HG03196 (cell line): ENCODE results near the gene CTBP1.
A peak's percentile ranks its signal among the peaks of the same experiment; 100 is the strongest.

Experiments
- ATAC-seq: cut with Tn5 transposase; IDR thresholded peaks from one replicate; pipeline ENCODE4 v1.9.1; 2021; ENCODE audit not compliant: unreplicated experiment

The CTBP1 gene

DNA sequence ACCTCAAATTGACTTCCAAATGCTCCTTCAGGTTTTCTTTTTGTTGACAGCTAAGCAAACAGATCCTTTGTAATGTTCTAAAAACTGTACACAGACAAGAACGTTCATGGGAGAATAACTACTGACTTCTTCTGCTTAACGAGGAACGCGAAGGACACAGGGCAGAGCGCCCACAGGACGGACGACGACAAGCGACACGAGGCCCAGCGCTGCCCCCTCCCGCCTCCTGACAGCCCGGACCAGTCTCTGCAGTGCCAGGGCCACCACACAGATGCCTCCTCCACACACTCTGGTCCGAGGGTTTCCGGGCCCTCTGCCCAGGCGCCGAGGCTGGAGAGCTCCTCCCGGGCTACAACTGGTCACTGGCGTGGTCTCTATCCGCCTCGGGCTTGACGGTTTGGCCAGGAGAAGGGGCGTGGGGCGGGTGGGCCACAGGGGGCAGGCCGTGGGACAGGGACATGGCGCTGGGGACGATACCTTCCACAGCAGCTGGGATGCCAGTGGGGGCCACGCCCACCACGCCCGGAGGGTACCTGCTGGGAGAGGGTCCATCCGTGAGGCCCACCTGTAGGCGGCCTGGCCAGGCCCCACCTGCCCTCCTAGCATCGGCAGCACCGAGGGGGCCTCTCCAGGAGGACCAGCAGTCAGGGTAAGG lies 36.9 kb downstream of the CTBP1 start:
- ATAC-seq, result no peak

DNA sequence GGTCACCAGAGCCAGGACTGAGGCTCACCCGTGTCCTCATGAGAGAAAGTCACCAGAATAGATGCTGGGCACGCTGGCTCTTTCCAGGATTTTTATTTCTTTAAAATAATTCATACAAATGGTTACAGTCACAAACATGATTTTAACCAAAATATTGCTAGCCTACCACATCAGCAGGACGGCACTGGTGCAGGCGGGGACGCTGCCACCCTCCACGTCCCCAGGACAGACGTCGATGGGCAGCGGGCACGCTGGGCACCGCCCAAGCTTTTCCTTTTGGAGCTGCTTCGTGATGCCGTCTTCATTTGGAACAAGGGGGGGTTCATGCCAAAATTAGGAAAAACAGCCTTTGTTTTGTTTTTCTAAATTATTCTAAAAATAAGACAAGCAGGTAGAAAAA lies 37.6 kb downstream of the CTBP1 start:
- no peak for ATAC-seq

DNA sequence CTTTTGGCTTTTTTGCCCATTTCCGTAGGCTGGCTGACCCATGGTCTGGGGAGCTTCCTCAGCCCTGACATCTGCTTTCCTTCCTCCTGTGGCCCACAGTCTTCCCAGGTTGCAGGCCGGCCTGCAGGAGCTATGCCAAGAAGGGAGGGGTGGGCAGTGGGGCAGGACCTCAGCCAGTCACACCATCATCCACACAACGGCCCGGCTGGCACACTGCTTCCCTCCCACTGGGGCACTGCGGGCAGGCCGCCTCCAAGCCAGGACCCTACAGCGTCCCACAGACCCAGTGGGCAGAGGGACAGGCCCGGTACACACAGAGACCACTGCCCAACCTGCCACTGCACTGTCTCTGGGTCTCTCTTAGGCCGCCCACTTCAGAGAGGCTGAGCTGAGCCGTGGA lies 38.0 kb downstream of the CTBP1 start:
- no peak for ATAC-seq

DNA sequence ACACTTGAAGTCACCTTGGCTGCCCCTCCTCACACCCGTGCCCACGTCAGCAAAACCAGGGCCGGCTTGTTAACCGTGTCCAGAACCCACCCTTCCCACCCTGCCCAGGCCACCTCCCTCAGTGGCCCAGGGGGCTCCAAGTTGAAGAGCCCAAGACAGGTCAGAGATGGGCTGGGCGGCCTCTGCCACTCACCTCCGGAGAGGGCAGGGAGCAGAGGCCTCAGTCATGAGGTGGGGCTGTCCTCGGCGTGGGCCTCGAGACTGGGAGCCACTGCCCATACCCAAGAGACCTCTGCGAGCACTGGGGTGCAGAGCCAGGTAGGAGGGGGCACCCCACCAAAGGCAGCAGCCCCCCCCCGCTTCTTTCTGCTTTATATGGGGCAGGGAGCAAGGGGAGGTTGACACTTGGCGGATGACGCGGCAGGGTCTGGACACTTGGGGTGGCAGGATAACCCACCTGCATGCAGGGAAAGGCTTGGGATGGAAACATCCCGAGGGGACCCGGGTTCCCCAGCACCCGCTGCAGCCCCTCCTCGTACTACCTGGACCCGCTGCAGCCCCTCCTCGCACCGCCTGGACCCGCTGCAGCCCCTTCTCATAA lies 38.6 kb downstream of the CTBP1 start:
- no peak for ATAC-seq

DNA sequence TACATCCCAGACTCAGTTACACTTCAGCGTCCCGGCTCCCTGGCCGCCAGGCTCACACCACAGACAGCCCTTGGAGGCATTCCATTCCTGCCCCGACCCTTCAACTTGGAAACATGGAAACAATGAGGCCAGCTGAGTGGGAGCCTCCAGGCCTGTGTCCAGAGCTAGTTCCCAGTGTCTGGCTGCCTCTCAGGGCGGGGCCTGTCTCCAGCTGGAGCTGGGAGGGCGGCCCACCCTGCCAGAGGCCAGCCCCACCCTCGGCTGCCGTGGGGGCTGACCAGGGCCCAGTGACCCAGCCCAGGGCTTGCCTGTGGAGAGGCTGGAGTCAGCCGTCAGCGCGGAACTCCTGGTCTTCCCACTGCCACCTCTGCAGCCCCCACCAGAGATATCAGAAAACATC lies 39.1 kb downstream of the CTBP1 start:
- ATAC-seq, result no peak

DNA sequence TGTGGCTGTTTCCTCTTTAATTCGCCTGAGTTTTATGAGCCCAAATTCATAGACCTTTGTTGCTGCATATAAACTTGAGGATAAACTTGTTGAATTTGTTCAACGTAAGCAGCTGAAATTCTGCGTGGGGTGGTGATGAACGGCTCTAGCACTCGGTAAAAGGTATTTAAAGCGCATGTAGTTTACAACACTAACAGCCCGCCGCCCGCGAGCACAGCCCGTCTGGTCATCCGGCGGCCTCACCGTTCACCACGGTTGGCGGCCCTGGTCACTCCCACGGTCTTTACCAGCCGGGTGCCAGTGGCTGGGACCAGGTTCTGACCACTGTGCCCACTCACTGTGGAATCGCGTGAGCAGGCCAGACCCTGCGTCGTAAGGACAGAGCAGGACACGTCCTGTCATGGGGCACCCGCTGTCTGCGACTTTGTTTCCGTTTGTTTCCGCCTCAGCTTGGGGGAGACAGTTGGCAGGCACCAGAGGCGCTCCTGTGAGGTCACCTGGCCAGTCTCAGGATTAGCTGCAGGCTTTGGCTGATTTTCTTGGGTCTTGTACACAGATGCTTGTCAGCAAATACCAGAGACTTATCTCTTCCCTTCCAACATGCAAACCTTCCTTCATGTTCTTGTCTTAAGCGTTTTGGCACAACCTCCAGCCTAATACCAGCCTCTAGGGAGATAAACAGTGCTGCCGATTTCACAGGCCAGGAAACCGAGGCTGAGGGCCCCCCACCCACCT lies 39.8 kb downstream of the CTBP1 start:
- ATAC-seq, result no peak

DNA sequence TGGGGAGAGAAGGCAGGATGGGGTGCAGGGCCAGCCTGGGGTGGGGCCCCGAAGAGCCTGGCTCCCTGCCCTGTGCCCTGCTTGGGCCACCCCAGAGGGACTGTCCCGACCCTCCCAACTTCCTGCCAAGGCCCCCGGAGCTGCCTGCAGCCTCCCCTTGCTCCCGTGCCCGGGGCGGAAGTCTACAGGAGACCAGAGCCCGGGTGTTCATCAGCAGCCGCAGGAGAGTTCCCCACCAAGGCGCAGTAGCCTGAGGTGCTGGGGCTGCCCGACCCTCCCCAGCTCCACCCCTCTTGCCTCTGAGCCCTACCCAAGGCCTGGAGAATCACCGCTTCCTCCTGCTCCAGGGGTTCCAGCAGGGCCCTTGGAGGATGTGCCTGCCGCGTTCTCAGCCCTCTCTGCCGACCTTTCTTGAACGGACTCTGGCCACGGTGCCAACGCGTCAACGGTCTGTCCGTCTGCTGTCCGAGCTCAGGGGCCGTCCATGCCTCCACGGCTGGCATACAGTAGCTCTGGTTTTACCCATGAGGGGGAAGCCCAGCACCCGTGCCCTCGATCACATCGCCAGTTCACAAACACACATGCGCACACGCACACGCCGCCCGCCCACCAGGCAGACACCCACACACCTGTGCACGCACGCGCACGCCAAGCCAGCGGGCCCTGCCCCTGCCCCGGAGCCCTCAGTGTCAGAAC lies 40.5 kb downstream of the CTBP1 start:
- ATAC-seq, result no peak

DNA sequence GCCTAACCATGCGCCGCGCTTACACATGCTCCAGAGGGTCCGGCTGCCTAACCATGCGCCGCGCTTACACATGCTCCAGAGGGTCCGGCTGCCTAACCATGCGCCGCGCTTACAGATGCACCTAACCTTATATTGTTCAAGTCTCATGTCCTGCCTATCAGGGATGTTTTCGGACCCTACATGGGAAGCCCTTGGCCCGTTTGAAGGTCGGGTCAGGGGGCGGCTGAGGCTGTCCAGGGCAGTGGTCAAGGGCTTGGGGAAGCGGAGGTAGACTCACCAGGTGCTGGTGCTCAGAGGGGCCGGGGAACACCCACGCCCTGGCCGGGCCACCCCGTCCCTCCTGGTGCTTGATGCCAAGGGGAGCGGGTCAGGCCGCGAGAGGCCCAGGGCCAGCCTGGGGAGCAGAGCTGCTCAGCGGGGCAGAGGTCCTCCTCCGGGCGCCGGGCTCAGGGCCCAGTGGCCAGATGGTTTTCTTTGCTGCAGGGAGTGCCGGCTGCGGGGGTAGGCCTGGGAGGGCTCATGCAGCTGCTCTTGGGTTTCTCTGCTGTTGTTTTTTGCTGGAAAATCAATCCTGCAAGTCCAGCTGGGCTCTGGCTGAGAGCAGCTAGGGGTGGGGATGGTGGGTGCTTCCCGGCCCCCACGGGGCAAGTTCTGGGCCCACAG lies 41.2 kb downstream of the CTBP1 start:
- ATAC-seq, result no peak

DNA sequence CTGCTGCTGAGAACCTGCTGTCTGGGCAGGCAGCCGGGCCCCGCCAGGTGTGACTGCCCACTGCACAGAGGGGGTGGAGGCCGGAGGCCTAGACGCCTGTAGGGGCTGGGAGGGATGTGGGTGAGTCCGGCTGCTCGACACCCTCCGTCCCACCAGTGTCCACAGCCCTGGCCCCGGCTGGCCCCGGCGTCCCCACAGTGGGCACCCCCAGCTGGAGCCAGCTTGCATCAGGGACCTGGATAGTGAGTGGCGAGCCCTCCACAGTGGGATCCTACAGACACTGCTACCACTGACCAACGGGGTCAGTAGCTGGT lies 41.8 kb downstream of the CTBP1 start:
- no peak for ATAC-seq

DNA sequence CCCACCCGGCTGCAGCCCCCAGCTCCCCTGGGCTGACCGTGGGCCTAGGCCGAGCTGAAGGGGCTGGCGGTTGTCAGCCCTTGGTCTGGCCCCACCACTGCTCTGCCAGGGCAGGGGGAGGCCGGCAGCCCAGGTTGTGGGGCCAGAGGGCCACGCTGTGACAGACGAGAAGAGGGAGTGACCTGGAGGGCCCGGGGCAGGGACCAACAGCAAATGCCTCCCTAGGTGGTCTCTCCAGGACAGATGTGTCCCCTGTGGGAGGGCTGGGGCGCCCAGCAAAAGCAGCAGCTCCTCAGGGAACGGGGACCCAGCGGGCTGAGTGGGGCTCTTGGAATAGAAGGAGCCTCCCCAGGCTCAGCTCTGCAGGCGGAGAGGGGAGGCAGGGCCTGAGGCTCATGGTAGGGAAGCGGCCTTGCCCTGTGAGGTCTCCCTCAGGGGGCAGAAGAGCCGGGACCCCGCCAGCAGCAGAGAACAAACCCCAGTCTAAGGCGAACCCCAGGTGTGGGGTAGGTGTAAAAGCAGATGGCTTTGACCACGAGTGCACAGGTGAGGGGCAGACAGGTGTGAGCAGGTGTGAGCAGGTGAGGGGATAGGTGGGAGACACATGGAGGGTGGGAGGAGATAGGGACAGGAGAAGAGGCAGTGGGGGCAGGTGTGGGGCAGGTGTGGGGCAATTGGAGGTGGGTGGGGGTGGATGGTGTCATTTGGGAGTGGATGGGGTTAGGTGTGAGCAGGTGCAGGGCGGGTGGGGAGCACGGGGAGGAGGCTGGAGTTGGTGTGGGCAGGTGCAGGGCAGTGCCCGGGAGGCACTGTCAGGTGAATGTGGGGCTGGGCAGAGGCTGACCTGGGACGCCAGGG lies 42.4 kb downstream of the CTBP1 start:
- ATAC-seq, result no peak

DNA sequence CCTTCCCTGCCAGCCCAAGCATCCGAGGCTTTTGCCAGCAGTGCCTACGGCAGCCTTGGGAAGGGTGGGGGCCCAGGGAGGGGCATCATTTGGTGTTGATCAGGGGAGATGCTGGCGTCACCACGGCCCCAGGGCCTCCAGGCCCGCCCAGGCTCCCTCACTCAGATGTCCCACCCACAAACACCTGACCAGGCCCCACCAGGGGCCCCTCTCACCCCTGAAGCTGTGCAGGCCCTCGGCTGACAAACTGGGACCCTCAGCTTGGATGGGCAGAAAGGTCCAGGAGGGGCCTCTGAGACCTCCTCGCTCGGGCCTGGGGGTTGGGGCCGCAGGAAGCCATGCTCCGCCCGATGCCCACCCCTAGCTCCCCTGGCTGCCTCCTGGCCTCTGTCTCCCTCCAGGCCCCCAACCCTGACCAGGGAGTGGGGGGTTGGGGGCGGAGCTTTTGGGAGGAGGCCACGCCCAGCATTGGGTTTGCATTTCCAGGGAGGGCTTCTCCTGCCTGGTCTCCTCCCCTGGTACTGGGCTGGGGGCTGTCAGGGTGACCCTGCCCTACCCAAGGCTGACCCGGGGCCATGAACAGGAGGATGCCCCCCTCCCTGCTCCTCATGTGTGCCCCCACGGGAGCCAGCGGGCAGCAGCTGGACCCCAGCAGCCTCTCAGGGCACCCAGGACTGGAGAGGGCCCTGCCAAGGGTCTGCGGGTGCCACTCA lies 43.2 kb downstream of the CTBP1 start:
- no peak for ATAC-seq

DNA sequence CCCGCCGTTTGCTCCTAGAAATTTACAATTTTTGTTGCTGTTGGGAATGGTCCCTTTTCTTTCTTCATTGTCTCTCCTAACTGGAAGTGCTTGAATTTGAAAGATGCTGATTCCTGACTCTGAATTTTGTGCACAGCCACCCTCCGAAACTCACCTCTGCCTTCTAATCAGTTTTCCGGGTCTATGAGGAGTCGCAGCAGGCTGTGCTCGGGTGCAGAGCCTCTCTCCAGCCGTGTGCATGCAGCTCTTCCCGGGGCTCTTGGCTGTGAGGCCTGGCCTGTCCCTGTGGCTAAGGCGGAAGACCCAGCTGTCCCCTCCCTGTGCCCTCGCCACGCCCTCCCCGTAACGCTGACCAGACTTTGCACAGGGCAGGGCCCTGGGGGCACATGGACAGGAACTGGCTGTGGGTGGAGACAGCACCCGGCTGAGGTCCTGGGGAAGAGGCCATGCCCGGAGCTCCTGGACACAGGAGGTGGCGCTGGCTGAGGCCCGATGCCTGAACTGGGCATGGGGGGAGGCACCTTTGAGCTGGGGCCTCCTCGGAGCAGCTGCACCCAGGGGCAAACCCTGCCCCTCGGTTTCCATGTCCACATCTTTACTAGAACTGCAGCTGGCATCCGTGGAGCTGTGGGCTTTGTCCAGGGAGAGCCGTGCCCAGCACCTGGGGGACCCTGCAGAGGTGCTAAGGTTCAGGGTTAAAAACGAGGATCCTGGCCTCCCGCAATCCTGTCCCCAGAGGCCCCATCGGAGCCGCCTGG lies 43.9 kb downstream of the CTBP1 start:
- no peak for ATAC-seq

DNA sequence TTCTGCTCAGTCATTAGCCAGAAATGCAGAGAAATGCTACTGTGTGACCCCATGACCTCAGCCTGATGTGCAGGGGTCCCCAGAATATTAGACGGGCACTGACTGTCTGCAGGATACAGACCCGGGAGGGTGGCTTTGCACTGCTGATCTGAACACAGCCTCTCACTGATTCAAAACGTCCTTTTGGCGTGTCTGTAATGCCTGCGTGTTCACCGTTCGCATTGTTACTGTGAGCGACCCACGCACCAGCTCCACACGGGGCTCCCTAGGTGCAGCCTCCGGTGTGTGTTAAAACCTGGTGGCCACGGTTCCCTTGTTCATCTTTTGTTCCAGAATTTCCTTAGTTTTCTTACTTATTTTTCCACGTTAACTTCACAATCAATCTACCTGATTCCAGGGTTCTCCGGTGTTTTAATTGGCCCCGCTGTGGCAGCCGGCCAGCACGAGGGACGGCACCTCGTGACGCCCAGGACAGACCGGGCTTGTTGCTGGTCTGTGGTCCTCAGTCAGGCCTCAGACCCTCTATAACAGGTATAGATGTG lies 44.6 kb downstream of the CTBP1 start:
- no peak for ATAC-seq

DNA sequence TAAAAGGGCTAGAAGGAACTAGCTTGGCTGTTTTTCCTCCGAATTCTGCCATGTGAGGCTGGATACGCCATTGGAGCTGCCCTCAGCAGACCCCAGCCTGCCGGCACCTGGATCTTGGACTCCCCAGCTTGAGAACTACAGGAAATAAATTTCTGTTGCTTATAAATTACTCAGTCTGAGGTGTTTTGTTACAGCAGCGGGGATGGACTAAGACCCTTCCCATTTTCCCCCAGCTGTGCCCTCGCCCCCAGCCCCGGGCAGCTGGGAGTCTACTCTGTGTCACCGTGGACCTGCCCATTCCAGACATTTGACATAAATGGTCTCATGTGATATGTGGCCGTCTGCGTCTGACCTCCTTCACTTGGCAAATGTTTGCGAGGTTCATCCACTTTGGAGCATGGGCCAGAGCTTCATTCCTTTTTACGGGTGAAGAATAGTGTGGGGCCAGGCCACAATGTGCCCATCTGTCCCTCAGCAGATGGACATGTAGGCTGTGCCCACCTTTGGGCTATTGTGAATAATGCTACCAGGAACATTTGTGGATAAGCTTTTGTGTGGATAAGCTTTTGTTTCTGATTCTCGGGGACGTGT lies 45.8 kb downstream of the CTBP1 start:
- no peak for ATAC-seq

DNA sequence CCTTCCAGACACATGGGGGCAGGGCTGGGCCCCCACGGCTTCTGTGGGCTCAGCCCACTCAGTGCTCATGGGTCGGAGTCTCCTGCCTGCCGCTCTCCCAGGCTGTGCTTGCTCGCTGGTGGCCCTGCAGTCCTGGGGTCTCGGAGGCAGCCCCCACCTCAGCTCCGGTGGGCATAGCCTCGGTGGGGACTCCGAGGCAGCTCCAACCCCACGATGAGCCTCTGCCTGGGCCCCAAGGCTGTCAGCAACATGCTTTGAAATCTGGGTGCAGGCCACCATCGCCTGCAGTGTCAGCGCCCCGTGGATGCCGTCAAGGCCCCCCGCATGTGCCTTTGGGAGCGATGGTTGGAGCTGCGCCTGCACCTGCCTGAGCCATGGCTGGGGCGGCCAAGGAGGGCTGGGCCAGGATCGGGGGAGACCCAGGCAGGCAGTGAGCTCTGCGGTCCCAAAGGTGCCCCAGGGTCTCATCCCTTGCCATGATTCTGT lies 46.4 kb downstream of the CTBP1 start:
- no peak for ATAC-seq

DNA sequence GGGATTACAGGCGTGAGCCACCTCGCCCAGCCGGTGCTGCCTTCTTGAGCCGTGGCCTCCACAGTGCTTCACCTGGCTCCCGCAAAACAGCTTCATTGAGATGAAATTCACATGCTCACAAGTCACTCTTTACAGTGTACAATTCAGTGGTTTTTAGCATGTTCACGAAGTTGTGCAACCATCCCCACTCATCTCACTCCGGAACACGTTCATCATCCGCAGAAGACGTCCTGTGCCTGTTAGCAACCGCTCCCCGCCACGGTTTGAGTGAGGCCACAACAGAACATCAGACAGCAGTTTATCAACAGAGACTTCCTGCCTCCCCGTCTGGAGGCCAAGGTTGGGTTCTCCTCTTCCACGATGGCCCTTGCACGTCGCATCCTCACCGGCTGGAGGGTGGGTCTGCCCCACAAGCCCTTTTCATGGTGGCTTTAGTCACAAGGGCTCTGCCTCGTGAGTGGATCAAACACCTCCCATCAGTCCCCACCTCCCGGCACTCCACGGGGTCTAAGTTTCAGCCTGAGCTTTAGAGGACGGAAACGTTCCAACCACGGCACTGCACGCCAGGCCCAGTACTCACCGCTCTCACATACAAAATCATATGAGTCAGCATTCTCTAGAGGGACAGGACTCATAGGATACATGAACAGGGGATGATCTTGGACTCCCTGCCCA lies 46.9 kb downstream of the CTBP1 start:
- peak; percentile 26 for ATAC-seq

DNA sequence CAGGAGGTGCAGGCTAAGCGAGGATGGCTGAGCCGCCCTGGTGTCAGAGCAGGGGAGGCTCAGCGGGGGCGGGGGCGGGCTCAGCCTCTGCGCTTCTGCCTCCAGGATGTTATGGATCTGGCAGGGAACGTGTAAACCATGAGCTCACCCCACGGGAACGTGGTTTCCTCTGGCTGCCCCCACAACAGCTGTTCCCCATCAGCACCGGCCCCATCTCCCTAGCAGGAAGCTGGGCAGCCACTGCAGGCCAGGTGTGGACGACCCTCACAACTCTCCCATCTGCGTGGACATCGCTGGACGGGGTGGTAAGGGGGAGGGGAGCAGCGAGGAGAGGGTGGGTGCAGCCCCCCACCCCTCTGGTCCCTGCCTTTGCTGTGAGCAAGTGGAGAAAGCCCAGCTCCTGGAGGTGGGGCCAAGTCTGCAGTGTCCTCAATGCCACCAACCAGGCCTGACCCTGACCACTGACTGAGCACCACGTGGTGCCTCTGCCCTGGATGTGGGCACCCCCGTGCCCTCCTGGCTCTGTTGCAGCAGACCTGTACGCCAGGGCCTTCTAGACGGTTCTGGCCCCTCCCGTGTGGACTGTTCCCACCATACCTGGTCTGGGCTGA lies 48.4 kb downstream of the CTBP1 start:
- no peak for ATAC-seq
